Right kidney (tissue), 1 donor: ENCODE results near the gene CAMTA1.
A peak's percentile ranks its signal among the peaks of the same experiment; 100 is the strongest.

ENCODE experiments used
- DNase-seq: peaks from one replicate; pipeline ENCODE4 v3.0.0-alpha.2; 2016

Gene CAMTA1

GRCh38 chr1:7540816-7541215, 755.6 kb downstream of the CAMTA1 start:
- no peak for DNase-seq

- no peak for DNase-seq
These were observed 756.4 kb downstream of the CAMTA1 start for GRCh38 chr1:7541629-7542028.

- no peak for DNase-seq
These were observed 758.5 kb downstream of the CAMTA1 start for GRCh38 chr1:7543718-7544090.

GRCh38 chr1:7549277-7550161, 764.3 kb downstream of the CAMTA1 start:
- DNase-seq: no peak

- no peak for DNase-seq
These were observed 765.1 kb downstream of the CAMTA1 start for GRCh38 chr1:7550261-7550865.

- no peak for DNase-seq
These were observed 765.7 kb downstream of the CAMTA1 start for GRCh38 chr1:7550981-7551380.

- DNase-seq: no peak
These were observed 766.2 kb downstream of the CAMTA1 start for GRCh38 chr1:7551442-7551841.

GRCh38 chr1:7552402-7552801, 767.1 kb downstream of the CAMTA1 start:
- peak; percentile 77 for DNase-seq

- no peak for DNase-seq
These were observed 767.9 kb downstream of the CAMTA1 start for GRCh38 chr1:7553042-7553690.

GRCh38 chr1:7554385-7555235, 769.4 kb downstream of the CAMTA1 start:
- DNase-seq: no peak

GRCh38 chr1:7555391-7556185, 770.3 kb downstream of the CAMTA1 start:
- DNase-seq: no peak

GRCh38 chr1:7557301-7557891, 772.1 kb downstream of the CAMTA1 start:
- DNase-seq: no peak

- DNase-seq: no peak
These were observed 772.8 kb downstream of the CAMTA1 start for GRCh38 chr1:7558041-7558461.

GRCh38 chr1:7558481-7558880, 773.2 kb downstream of the CAMTA1 start:
- no peak for DNase-seq

- DNase-seq: no peak
These were observed 773.9 kb downstream of the CAMTA1 start for GRCh38 chr1:7558921-7559869.

GRCh38 chr1:7560128-7560527, 774.9 kb downstream of the CAMTA1 start:
- no peak for DNase-seq

- no peak for DNase-seq
These were observed 775.4 kb downstream of the CAMTA1 start for GRCh38 chr1:7560601-7561181.

- no peak for DNase-seq
These were observed 776.2 kb downstream of the CAMTA1 start for GRCh38 chr1:7561331-7561921.
